Measurements from ENCODE around the gene CAMKK2.

DNA sequence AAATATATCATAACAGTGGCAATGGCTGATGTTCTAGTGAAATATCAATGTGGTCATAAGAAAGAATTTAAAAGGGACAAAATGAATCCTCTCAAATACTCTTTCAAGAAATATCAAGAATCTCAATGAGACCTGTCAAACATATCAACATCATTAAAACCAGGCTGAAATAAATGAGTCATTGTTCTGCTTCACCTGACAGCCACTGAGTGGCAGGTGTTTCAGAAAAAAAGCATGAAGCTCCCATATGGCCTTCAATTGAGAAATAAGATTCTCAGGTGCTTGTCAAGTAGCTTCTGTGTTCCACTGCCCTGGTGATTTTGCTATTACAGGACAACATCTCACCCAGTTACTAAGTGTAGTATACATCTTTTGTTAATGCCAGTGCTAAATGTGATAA lies 34.2 kb upstream of the CAMKK2 start:
- TF ChIP-seq FOXK2 (IDR thresholded peaks at IDR 0.05) (no peak), SP1 (IDR thresholded peaks at IDR 0.05) (no peak), BHLHE40 (IDR thresholded peaks at IDR 0.05; ENCODE audit: borderline replicate concordance) (no peak), HDGF (IDR thresholded peaks at IDR 0.05; ENCODE audit: borderline replicate concordance) (no peak), LEF1 (IDR thresholded peaks at IDR 0.05; ENCODE audit: borderline replicate concordance) (no peak), TARDBP (IDR thresholded peaks at IDR 0.05) (no peak), ARNT (IDR thresholded peaks at IDR 0.05) (no peak), SUZ12 (IDR thresholded peaks at IDR 0.05) (no peak), FOXM1 (IDR thresholded peaks at IDR 0.05; ENCODE audit: borderline replicate concordance) (no peak), ZNF384 (IDR thresholded peaks at IDR 0.05) (no peak)

All from HEK293T (cell line).